ENCODE measurements around the gene INAFM1. TPM values are rescaled to one million over a fixed set of nuclear protein-coding genes. Genes with fewer than 3 reads are reported as not detected.

INAFM1 gene
- total and polyA plus RNA-seq, 9 of the 15 experiments (the other 6 are each of a cell fraction or from before 2014, with no cell fraction given), result 0.71 to 30.9 (median 3.1) TPM

GRCh38 chr19:47243364-47243775 lies 31.3 kb upstream of the INAFM1 start (continued):
- TF ChIP-seq E2F4 (CRISPR knock-in tag; IDR thresholded peaks at IDR 0.05; ENCODE audit: low read depth), result no peak
- TF ChIP-seq RERE (CRISPR knock-in tag; IDR thresholded peaks at IDR 0.05; ENCODE audit: borderline replicate concordance), result no peak
- TF ChIP-seq FOXO4 (CRISPR knock-in tag; IDR thresholded peaks at IDR 0.05), result no peak
- 0 out of 2 replicates have a peak, but pooled peaks have one; percentile 31 for TF ChIP-seq ZBTB7A (IDR thresholded peaks at IDR 0.05; ENCODE audit: borderline replicate concordance, control insufficient read depth, low read depth, low read length)
- TF ChIP-seq ZNF830 (CRISPR knock-in tag; IDR thresholded peaks at IDR 0.05), result no peak
- TF ChIP-seq THRA (IDR thresholded peaks at IDR 0.05), result no peak
- TF ChIP-seq DMBX1 (CRISPR knock-in tag; IDR thresholded peaks at IDR 0.05; ENCODE audit: borderline replicate concordance), result no peak
- peak; percentile 92 for TF ChIP-seq ELF4 (CRISPR knock-in tag; IDR thresholded peaks at IDR 0.05)
- TF ChIP-seq ARHGAP35 (IDR thresholded peaks at IDR 0.05; ENCODE audit: partially characterized antibody), result peak; percentile 76
- TF ChIP-seq NR1H2 (CRISPR knock-in tag; IDR thresholded peaks at IDR 0.05), result no peak
- TF ChIP-seq POLR2A (conservative IDR thresholded peaks at IDR 0.05), result peak; percentile 71; the same call in 1 of the 2 replicates
- no peak for TF ChIP-seq NFE2 (IDR thresholded peaks at IDR 0.05; ENCODE audit: low read depth)
- TF ChIP-seq CCNT2 (IDR thresholded peaks at IDR 0.05; ENCODE audit: borderline replicate concordance, extremely low read depth, insufficient read length, low read depth, low read length), result no peak
- TF ChIP-seq NELFE (IDR thresholded peaks at IDR 0.05; ENCODE audit: insufficient read depth, insufficient read length), result no peak
- TF ChIP-seq KLF10 (CRISPR knock-in tag; IDR thresholded peaks at IDR 0.05), result no peak
- TF ChIP-seq FOXK2 (conservative IDR thresholded peaks at IDR 0.05 in 1 of 2, IDR thresholded peaks at IDR 0.05 in 1 of 2; ENCODE audit: low read depth in 2 of 2), result peak in 1 of 2 experiments; percentile 17; a peak in 2 of 4 replicates
- no peak for TF ChIP-seq ESRRB (CRISPR knock-in tag; IDR thresholded peaks at IDR 0.05; ENCODE audit: borderline replicate concordance)
- TF ChIP-seq NCOA4 (IDR thresholded peaks at IDR 0.05; ENCODE audit: partially characterized antibody), result peak; percentile 88
- TF ChIP-seq EHMT2 (IDR thresholded peaks at IDR 0.05), result peak; percentile 73
- TF ChIP-seq CHD4 (IDR thresholded peaks at IDR 0.05; ENCODE audit: insufficient read depth, insufficient replicate concordance, low read depth, low read length, poor library complexity, severe bottlenecking), result no peak

All from K562 (cell line).